ENCODE results near the gene SESN2.

DNA sequence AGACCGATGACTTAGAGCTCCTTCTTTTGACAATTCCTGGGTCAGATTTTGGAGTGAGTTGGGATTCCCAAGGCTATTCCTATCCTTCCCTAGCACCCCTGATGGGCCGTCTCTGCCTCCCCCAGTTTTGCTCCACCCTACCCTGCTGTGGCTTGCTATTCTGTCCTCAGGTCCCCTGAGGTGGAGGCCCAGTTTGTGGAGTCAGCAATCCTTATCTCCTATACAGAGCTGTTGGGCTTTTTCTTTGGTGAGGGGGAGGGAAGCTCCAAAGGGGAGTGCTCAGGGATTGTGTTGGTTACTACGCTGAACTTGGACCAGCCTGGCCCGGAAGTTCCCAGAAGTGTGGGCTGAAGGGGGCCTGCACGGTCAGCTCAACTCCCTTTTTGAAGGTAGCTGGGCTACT lies 7.6 kb downstream of the SESN2 start:
- TF ChIP-seq, protein P1, sequence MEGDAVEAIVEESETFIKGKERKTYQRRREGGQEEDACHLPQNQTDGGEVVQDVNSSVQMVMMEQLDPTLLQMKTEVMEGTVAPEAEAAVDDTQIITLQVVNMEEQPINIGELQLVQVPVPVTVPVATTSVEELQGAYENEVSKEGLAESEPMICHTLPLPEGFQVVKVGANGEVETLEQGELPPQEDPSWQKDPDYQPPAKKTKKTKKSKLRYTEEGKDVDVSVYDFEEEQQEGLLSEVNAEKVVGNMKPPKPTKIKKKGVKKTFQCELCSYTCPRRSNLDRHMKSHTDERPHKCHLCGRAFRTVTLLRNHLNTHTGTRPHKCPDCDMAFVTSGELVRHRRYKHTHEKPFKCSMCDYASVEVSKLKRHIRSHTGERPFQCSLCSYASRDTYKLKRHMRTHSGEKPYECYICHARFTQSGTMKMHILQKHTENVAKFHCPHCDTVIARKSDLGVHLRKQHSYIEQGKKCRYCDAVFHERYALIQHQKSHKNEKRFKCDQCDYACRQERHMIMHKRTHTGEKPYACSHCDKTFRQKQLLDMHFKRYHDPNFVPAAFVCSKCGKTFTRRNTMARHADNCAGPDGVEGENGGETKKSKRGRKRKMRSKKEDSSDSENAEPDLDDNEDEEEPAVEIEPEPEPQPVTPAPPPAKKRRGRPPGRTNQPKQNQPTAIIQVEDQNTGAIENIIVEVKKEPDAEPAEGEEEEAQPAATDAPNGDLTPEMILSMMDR (IDR thresholded peaks at IDR 0.05): no peak
- no peak for TF ChIP-seq POLR2A (IDR thresholded peaks at IDR 0.05)
